Fibroblast of lung (primary cell): ENCODE measurements around the gene RNPEPL1.

Experiments
- EZH2 ChIP-seq: IDR thresholded peaks from 2 replicates; pipeline ENCODE4 v1.5.1; 2012; ENCODE audit warnings: low read length, control low read depth, mild to moderate bottlenecking; ENCODE audit errors: missing control alignments
- TF ChIP-seq, protein P1 (sequence below), 2 donors: IDR thresholded peaks in 1 of 2; conservative IDR thresholded peaks in 1 of 2; 1 replicate in 1 of 2; 2 replicates in 1 of 2; pipeline ENCODE4 v1.5.1; 2011 to 2012; ENCODE audit warnings: low read length in 2 of 2, control low read depth in 1 of 2, inconsistent platforms in 1 of 2, low read depth in 1 of 2, mild to moderate bottlenecking in 1 of 2

DNA sequence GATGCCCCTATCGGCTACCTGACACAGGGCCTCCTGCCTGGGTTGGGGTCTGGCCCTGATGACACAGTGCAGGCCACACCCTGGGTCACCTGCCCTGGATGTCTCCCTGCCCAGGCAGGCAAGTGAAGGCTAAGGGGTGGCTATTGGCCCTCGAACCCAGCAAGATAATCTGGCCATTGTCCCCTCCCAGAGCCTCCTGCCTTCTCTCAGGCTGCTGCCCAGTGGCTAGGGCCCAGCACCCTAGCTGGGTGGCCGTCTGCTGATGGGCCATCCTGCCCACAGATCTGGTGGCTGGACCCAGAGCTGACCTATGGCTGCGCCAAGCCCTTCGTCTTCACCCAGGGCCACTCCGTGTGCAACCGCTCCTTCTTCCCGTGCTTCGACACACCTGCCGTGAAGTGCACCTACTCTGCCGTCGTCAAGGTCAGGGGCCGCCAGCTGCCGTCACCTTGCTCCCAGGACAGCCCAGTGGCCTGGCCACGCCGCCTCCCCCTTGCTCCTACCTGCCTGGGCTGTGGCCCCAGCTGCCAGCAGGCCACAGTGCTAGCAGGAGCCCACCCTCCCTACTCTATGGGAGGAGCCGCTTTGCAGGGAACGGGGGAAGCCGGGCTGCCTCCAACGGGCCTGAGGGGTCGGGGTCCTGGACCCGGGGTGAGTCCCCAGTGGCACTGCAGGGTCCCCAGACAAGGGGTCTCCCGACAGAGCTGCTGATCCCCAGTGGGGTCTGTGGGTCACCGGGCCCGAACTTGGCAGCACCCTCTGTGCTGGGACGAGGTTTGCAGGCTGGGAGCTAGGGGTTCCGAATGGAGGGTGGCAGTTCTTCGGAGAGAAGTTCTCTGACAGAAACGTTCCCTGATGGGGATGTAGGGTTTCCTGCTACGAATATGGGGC lies 4.1 kb downstream of the RNPEPL1 start:
- TF ChIP-seq, protein P1, sequence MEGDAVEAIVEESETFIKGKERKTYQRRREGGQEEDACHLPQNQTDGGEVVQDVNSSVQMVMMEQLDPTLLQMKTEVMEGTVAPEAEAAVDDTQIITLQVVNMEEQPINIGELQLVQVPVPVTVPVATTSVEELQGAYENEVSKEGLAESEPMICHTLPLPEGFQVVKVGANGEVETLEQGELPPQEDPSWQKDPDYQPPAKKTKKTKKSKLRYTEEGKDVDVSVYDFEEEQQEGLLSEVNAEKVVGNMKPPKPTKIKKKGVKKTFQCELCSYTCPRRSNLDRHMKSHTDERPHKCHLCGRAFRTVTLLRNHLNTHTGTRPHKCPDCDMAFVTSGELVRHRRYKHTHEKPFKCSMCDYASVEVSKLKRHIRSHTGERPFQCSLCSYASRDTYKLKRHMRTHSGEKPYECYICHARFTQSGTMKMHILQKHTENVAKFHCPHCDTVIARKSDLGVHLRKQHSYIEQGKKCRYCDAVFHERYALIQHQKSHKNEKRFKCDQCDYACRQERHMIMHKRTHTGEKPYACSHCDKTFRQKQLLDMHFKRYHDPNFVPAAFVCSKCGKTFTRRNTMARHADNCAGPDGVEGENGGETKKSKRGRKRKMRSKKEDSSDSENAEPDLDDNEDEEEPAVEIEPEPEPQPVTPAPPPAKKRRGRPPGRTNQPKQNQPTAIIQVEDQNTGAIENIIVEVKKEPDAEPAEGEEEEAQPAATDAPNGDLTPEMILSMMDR (conservative IDR thresholded peaks at IDR 0.05 in 1 of 2, IDR thresholded peaks at IDR 0.05 in 1 of 2; ENCODE audit: low read depth in 1 of 2, low read length in 2 of 2): no peak
- TF ChIP-seq EZH2: no peak
